GM18520 (cell line): ENCODE measurements around the gene BTBD3.

ENCODE experiments used
- ATAC-seq: cut with Tn5 transposase; IDR thresholded peaks from one replicate; pipeline ENCODE4 v1.9.1; 2021; ENCODE audit not compliant: unreplicated experiment

BTBD3 gene

DNA sequence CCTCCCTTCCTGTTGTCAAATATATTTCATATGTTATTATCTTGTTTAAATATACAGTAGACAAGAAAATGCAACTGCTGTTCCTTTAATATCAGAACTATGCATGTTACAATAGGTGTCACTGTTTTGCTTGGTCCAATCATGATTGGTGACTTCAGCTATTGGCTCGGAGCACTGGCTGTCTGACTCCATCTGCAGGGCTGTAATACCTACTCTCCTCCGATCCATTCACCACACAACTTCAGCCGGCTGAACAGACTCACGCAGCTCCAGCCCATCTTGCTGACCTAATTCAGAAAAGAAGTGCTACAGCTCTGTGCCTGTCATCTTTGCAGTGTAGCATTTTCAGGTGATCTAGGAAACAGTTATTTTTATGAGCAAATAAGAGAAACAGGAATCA lies at the start of gene BTBD3:
Gene BTBD3, plus strand, starts transcription at position 231 of the 400 bp plus-strand sequence. CDS start 383 bp downstream, outside the sequence.
- no peak for ATAC-seq

- ATAC-seq = no peak
These were observed 48.1 kb upstream of the BTBD3 start for GRCh38 chr20:11869641-11870040.

- ATAC-seq = no peak
These were observed 47.3 kb upstream of the BTBD3 start for GRCh38 chr20:11870411-11870810.

- ATAC-seq = no peak
These were observed 41.1 kb upstream of the BTBD3 start for GRCh38 chr20:11876555-11876954.

DNA sequence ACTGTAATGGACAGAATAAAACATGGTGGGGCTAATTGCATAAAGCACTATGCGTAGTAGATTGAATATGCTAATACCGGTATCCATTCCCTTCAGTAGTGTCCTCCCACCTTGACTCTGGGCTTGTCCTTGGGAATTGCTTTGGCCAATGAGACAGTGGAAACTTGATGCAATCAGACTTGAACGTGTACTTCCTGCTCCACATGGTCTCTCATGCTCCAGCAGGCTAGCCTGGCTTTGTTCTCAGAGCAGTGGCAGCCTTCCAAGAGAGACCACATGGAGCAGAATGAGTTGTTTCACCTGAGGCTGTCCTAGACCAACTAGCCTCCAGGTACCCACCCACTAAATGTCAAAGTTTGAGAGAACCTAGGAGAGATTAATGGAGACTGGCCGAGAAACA lies 37.0 kb upstream of the BTBD3 start:
- no peak for ATAC-seq

- ATAC-seq = no peak
These were observed 36.2 kb upstream of the BTBD3 start for GRCh38 chr20:11881449-11881848.

- no peak for ATAC-seq
These were observed 35.0 kb upstream of the BTBD3 start for GRCh38 chr20:11882651-11883050.

- no peak for ATAC-seq
These were observed 29.0 kb upstream of the BTBD3 start for GRCh38 chr20:11888648-11889047.

DNA sequence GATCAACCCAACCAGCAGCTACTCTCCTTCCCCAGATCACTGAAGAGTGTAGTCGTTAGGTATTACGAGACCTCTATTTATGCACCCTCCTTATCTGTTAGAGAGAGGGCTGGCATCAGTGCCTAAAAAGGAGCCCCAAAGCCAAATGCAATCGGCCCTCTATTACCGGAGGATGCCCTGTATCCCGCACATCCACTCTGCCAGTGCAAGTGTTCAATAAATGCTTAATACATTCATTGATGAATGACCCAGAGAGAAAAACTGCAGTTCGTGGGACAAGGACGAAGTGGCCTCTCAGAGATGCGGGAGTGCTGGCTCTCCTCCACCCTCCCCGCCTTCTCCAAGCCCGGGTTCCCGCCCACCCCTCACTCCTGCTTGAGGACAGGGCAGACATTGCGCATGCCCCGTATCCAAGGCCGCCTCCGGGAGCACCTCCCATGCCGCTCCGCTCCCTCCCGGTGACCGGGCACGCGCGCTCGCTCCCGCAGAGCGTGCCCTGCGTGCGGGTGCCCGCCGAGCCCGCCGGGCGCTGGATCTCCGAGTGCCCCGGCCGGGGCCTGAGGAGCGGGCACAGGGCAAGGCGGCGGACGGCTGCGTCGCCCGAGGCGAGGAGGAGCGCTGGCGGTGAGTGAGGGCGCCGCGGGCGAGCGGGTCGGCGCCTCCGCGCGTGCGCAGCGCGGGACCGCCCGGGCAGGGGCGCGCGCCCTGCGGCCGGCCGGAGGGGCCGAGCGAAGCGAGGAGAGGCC lies 27.2 kb upstream of the BTBD3 start:
- ATAC-seq = peak; percentile 58

DNA sequence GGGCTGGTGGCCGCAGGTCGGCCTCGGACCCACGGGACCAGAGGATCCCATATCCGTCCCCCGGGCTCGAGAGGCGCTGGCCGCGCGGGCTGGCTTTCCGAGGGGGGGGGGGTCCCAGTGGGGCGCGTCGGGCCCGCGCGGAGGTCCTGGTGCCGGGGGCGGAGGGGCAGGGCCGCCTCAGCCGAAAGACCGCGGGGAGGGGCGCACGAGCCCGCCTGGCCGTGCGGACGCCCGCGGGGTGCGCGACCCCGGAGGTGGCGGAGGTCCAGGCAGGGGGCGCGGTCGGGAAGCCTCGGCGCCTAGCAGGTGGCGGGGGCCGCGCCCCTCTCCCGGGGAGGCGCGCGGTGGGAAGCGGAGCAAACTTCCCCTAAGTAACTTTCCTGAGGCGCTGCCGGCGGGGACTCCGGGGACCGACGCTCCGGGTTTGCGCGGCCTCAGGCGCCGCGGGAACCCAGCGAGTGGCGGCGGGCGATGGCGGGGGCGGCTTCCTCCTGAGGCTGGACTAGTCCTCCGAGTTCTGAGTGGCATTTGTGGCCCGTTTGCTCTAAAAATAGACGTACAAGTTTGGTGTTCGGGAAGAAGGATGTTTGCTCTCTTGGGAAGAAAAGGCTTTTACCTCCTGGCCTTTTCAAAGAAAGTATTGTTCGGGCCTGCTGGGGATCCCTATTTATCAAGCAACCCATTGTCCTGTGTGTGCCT lies 26.5 kb upstream of the BTBD3 start:
- no peak for ATAC-seq

GRCh38 chr20:11891776-11892545 lies 25.7 kb upstream of the BTBD3 start:
- no peak for ATAC-seq

- ATAC-seq = no peak
These were observed 23.6 kb upstream of the BTBD3 start for GRCh38 chr20:11894062-11894461.

DNA sequence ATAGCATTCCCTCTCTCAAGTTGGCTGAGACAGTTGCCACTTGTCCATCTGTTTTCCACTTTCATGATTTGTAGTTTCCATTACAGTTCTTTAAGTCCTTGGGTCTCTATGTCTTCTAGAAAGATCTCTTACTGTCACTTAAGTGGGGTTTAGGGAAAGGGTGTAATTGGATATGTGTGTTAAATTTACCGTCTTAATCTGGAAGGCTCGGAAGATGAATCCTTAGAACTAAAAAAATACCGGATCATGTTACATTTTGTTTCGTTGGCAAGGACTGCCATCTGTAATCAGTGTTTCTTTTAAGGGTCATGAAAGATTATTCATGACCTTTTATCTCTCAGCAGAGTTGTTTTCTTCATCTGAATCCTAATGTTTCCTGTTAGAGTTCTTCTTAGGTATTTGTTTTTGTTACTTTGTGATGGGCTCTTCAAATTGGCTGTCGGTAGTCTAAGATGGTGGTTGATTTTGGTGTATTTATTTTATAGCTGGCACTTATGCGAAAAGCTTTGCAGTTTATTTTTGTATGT lies 21.8 kb upstream of the BTBD3 start:
- no peak for ATAC-seq

DNA sequence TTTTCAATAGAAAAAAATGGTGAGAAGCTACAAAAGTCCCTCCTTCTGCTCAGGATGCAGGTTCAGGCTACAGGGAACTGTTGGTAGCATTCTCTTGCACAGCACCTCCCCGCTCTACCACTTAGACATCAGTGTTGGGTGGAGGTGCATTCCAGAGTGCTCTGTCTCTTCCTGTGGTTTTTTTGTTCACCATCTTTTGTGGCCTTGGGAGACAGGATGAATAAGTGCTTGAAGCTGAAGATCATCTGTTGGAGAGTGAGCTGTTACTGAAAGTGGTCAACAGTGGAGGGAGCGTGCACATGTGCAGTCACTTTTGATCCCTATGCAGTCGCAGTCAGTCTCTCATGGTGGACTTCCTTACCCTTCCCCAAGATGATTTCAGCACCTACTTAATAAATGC lies 16.6 kb upstream of the BTBD3 start:
- no peak for ATAC-seq

GRCh38 chr20:11902285-11902697 lies 15.4 kb upstream of the BTBD3 start:
- no peak for ATAC-seq

DNA sequence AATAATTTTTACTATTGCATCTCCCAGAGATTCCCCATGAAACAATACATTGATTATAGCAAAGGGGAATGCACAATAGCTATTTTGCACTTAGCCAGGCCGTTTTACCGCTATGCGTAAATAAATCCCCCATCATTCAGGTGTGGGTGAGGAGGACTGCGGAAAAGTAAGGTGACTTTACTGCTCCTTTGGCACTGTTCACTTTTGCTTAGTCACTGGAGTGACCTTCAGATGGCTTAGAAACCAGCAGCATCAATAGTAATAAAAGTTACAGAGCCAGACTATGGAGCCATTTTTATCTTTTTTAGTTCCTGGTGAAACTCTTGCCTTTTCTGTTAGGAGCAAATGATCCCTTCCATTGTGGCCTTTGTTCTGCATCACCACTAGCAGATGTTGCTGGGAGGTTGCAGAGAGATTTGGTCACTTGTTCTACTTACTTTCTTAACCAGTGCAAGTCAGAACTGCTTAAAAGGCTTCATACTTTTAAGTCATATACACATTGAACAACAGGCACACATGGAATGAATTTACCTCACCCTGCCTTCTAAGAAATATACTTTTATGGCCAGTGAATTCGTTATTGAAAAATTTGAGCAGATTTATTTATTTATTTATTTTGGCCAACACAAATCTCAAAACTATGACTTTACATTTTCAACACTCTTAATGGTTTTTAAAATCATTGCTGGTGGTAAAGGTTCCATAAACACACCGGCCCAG lies 12.1 kb upstream of the BTBD3 start:
- ATAC-seq = no peak

DNA sequence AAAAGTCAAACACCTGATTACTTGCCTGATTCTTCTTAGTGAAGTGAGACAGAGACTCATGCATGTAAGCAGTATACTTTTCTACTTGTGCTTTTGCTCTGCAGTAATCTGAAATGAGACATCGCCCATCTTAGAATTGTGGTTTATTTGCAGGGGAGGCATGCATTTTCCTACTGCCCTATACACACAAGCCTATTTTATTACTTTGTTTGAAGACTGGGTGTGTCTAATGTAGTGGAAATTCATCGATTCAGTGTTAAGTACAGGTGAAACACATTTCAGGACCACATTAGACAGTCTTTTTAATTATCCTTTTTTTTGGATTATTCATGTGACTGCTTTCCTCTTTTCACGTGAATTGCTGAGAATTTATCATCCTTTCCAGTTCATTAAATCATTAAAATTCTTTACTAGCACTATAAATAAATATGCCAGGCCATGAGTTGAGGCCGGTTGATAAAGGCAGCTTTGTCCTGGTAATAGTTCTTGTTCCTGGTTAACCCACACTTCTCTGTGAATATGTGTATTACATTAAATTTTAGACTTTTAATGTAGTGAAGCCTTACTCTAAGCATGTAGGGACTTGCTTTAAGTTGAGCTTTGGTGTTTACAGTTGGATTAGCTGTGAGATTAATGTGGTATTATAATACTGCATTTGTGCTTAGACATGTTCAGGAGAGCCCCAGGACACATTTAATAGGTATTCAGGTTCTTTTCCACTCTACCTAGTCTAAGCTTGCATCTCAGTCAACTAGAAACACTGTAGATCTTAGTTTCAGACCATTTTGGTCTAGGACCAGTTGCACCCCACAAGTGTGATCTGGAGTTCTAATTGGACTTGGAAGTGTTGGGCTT lies 10.8 kb upstream of the BTBD3 start:
- no peak for ATAC-seq

GRCh38 chr20:11907621-11908020 lies 10.1 kb upstream of the BTBD3 start:
- ATAC-seq = no peak

DNA sequence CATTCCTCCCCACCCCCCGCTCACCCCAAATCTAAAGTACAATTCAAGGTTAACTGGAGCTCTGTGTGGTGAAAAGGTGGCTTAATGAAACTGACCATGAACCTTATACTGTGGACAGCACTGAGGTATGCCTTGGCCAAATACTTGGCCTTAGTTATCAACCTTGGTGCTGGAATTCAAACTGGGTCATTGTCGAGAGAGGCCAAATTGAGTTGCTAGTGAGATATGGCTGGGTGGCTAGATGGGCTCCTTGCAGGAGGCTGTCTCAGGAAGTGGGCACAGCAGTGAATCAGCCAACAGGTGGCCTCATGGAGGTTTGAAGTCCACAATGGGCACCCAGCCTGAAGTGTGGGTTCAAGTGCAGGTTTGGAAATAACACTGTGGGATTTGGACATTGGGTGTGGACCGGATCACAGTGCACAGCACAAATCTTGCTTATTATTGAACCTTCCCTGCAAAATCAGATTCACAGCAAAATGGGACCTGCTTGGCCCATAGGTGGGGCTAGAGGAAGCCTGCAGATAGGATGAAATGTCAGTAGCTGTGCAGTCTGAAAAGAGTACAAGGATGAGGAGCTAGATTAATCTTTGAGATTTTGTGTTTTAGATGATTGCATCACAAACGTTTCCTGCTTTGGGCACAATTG lies 5.6 kb upstream of the BTBD3 start:
- no peak for ATAC-seq
